Neural cell (in vitro differentiated cells): ENCODE results near the gene KDM1B.

Experiments
- EZH2 ChIP-seq: fragments of 200-600, 300-800 bp; shearing (Covaris generic), sonication (generic); IDR thresholded peaks from 2 replicates; pipeline ENCODE4 v1.6.1; 2014; ENCODE audit warnings: antibody characterized with exemption, low read length, borderline replicate concordance, mild to moderate bottlenecking; ENCODE audit not compliant: insufficient read depth, poor library complexity, severe bottlenecking
- POLR2AphosphoS5 ChIP-seq: IDR thresholded peaks from 2 replicates; pipeline ENCODE4 v1.6.1; 2012

DNA sequence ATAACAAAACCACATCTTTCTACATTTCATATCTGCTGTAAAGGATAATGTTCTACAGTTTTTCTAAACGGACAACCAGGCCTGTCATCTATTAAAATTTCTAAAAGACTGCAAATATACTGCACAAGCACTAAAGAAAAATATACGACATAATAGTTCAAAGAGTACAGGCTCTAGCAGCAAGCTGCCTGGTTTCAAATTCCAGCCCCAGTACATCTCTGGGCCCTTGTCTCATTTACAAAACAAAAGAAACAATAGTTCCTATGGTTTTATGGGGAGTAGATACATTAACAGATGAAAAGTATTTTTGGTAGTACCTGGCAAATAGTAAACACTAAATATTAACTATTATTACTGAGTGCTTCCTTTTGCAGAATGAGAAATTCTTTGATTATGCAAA lies 85.0 kb downstream of the KDM1B start:
- TF ChIP-seq POLR2AphosphoS5: no peak
- TF ChIP-seq EZH2: no peak
